GM18909 (cell line): ENCODE data around the gene COX6A1.
"Not testable (repeated sequence)": the region's sequence is repeated elsewhere in the genome, so short reads cannot be mapped to it uniquely, and the experiment has no call there.

ENCODE experiments used
- ATAC-seq: cut with Tn5 transposase; IDR thresholded peaks from one replicate; pipeline ENCODE4 v1.9.1; 2021; ENCODE audit warnings: mild to moderate bottlenecking; ENCODE audit not compliant: unreplicated experiment, poor library complexity

COX6A1 gene

DNA sequence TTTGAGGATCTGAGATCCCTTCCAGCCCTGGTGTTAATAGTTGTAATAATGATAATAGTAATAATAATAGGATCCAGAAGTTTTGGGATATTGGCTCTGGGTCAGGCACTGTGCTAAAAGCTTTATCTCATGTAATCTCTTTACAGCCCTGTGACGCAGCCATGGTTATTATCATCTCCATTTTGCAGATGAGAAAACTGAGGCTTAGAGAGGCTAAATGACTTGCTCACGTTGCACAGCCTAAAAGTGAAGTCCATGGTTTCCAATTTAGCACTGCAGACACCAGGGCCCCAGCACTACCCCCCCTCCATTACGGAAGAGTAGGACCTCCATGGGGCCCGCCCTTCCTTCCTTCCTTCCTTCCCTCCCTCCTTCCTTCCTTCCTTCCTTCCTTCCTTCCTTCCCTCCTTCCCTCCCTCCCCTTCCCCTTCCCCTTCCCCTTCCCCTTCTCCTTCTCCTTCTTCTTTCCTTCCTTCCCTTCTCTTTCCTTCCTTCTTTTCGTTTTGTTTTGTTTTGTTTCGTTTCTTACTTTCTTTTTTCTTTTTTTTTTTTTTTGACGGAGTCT lies 14.9 kb upstream of the COX6A1 start:
- no peak for ATAC-seq

DNA sequence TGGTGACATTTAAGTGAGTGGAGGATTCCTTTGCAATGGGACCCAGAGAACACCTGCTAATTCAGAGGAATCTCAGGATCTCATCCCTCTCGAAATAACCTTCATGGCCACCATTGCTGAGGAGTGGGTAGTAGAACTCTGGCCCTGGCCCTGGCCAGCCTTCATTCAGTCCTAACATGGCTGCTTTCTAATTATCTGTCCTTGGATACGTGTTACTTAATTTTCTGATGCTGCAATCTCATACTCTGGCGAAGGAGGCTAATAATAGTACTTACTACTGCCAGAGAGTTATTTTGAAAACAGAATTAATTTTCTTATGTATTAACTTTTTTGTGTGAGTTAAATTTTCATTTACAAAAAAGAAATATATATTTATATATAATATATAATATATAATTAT lies 12.1 kb upstream of the COX6A1 start:
- ATAC-seq = no peak

DNA sequence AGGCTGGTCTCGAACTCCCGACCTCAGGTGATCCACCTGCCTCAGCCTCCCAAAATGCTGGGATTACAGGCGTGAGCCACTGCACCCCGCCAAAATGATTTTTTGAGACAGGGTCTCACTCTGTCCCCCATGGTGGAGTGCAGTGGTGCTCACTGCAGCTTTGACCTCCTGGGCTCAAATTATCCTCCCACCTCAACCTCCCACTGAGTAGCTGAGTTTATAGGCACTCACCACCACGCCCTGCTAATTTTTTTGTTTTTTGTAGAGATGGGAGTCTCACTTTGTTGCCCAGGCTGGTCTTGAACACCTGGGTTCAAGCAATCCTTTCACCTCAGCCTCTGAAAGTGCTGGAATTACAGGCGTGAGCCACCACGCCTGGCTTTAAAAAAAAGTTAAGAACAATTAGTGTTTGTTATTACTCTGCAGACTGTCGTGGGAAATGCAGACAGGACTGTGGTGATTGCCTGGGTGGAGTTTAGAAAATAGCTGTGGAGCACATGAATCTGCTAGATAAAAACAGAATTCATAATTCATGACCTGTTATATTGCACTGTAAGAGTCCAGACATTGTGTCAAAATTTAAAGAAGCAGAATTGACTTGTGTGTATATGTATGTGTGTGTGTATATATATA lies 9.2 kb upstream of the COX6A1 start:
- no peak for ATAC-seq

DNA sequence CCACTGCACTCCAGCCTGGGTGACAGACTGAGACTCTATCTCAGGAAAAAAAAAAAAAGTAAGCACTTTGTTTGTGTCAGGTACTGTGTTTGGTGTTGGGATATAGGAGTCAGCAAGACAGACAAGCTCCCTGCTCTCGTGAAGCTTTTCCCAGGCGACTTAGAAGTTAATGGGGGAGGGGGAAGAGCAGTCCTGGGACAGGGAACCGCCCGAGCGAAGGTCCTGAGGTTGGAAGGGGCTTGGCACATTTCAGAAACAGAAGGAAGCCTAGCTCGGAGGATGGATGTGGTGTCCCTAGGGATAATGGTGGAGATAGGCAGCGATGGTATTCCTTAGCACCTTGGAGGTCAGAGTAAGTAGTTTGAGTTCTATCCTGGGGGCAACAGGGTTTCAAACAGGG lies 8.5 kb upstream of the COX6A1 start:
- no peak for ATAC-seq

DNA sequence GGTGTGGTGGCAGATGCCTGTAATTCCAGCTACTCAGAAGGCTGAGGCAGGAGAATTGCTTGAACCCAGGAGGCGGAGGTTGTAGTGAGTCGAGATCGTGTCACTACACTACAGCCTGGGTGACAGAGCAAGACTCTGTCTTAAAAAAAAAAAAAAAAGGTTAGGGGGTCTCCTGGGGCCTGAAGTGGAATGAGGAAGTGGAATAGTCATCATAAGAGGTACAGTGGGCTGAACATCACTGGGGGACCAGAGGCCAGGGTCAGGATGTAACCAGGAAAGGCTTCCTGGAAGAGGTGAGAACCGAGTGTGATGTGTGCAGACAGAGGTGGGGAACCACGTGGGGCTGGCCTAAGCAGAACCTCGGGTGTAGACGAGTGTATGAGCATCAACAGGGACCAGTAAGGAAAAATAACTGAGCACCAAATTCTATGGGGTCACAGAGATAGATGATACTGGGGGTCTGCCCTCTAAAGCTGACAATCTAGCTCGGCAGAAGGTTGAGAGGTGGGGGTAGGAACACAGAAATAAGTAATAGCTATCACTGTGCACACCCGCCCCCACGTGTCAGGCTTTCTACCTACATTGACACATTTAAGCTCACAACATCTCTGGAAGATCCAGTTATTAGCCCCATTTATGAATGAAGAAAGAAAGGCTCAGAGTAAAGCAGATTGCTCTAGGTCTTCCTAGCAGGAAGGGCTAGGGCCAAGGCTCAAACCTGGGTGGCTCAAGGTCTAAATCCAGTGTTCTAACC lies 5.0 kb upstream of the COX6A1 start:
- no peak for ATAC-seq

DNA sequence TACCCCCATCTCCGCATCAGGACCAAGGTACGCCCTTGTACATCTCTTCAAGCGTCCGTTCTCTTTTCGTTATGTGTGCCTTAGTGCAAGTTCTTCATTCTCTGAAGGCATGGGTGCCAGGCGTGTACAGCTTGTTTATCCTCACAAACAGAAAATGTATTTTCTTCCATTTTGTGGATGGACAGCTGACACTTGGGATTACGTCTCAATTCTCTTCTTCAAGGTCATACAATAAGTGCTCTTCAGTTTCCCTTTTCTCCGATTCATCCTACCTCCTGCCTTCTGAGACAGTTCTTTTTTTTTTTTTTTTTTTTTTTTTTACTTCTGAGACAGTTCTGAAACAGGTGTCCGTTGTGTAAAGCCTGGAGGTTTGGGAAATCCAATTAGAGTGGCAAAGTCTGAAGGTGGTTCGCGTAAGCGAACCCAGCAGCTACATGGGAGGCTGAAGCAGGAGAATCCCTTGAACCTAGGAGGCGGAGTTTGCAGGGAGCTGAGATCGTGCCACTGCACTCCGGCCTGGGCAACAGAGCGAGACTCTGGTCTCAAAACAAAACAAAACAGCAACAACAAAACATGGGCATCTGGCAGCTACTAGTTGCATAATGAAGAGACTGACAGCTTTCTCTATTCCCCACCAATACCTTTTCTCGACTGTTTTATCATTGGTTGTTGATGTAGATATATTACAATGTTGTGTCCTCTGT lies 734 bp downstream of the COX6A1 start:
- no peak for ATAC-seq

DNA sequence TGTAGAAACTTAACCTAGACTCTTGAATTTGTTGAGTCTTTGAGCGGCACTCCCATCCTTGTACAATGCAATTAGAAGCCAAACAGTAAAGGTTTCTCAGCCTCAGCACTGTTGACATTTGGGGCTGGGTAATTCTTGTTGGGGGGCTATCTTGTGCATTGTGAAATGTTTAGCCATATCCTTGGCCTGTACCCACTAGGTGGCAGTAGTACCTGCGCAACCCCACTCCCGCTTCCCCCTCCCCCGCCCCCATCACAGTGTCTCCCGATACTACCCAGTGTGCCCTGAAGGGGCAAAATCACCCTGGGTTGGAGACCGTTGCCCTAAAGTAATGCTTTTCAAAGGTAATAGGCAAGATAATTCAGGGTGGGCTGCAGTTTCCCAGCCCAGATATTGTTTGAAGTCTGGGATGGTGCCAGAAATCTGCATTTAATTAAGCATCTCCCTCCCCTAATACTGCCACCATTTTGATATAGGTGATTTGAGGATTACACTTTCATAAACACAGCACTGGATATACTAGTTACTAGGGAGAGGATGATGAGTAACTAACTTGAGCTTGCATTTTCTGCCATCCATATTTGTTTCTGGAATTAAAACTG lies 1.8 kb downstream of the COX6A1 start:
- no peak for ATAC-seq

DNA sequence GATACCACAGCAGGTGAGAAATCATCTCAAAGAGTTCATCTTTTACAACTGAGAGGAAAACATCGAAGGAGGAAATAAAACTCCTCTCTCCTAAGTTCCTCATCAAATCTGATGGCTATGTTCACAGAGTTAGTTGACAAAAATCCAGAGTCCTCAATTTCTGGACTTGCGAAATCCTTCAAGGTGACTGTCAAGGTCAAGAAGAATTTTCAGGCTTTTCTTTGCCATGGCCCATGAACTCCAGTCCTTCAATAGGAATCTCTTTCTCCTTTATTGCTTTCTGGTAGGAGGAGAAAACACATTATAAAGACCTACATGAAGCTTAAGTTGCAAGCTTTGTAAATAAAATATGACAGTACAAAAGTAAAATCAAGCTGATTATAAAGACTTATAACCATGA lies 6.8 kb downstream of the COX6A1 start:
- ATAC-seq = no peak

DNA sequence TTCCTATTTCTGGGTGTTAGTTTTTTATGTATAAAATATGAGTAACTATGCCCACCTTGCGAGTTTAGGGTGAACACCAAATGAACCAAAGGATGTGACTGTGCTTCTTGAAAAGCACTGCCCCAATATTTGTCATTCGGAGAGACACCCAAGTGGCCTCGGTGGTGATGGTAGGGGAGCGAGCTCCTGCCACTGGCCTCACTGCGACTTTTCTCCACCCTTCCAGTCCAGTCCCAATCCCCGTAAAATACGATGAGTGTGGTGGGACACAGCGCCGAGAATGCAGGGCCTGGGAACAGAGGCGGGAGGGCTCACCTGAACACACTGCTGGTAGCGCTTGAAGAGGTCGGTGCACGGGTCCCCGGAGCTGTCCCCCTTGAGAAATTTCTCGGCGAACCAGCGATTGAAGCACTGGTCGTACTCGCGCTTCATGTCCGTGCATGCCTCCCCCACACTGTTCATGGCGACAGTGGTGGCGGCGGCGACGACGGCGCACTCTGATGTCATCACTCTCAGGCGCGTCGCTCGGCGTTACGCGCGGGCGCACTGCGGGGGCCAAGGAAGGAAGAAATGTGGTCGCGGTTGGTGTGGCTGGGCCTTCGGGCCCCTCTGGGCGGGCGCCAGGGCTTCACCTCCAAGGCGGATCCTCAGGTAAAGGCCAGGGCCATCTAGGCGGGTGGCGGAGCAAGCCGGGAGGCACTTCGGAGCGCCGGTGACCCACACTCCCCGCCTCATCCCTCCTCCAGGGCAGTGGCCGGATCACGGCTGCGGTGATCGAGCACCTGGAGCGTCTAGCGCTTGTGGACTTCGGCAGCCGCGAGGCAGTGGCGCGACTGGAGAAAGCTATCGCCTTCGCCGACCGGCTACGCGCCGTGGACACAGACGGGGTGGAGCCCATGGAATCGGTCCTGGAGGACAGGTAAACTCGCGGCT lies 8.3 kb downstream of the COX6A1 start, which contains the start of the genes GATC and TRIAP1:
GATC (plus strand) TSS at position 534 of the 933 bp plus-strand sequence; CDS start at position 571, 37 bp downstream.
TRIAP1 (minus strand) TSS at position 474 of the 933 bp plus-strand sequence; CDS start at position 462, 12 bp downstream.
- peak; percentile 84 for ATAC-seq

DNA sequence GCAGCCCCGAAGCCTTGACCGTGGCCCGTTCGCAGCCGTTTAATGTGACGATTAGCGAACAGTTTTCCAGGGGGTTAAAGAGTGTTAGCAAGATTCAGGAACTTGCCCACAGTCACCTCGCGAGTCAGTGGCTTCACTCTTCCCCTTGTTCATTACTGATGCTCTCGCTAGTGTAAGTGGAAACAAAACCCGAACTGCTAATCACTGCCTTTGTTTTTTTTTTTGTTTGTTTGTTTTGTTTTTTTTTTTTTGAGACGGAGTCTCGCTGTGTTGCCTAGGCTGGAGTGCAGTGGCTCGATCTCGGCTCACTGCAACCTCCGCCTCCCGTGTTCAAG lies 8.9 kb downstream of the COX6A1 start:
- ATAC-seq = not testable (repeated sequence)

DNA sequence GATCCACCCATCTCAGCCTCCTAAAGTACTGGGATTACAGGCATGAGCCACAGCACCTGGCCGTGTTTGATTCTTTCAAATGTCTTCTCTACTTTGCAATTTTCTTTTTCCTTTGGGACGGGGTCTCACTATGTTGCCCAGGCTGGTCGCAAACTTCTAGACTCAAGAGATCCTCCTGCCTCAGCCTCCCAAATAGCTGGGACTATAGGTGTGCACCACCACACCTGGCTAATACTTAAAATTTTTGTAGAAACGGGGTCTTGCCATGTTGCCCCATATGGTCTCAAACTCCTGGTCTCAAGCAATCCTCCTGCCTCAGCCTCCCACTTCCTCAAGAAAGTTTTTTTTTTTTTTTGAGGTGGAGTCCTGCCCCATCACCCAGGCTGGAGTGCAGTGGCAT lies 10.1 kb downstream of the COX6A1 start:
- ATAC-seq = no peak

DNA sequence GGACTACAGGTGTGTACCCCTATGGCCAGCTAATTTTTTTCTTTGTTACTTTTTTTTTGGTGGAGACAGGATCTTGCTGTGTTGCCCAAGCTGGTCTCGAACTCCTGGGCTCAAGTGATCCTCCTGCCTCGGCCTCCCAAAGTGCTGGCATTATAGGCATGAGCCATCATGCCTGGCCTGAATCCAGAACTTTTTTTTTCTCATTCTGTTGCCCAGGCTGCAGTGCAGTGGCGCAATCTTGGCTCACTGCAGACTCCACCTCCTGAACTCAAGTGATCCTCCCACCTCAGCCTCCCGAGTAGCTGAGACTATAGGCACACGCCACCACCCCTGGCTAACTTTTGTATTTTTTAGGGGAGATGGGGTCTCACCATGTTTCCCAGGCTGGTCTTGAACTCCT lies 14.6 kb downstream of the COX6A1 start:
- ATAC-seq = not testable (repeated sequence)

DNA sequence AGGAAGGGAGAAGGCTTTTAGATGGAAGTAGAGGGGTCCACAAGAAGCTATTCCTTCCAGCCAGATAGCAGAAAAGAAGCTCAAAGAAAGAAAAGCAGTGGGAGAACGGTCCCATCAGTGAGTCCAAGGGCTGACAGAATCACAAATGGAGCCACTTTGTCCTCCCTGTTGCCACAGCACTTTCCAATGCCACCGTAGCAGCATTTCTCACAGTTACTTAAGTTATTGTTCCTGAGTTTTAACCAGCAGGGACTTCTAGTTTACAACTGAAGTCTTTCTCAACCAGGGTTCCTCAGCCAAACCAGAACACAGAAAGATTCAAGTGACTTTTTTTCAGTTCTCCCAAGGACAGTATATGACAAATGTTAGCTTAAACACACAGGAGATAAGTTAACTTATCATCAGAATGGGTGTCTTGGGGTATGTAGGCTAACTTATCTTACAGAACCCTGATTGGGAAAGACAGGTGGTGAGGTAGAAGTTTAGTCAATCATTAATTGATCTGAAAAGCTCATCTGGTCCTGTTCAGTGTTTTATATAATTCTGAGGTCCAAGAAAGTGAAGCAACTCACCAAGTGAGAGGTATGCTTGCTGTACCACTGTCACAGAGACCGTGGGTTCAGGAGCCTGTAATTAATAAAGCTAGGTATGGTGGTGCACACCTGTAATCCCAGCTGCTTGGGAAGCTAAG lies 15.3 kb downstream of the COX6A1 start:
- no peak for ATAC-seq

DNA sequence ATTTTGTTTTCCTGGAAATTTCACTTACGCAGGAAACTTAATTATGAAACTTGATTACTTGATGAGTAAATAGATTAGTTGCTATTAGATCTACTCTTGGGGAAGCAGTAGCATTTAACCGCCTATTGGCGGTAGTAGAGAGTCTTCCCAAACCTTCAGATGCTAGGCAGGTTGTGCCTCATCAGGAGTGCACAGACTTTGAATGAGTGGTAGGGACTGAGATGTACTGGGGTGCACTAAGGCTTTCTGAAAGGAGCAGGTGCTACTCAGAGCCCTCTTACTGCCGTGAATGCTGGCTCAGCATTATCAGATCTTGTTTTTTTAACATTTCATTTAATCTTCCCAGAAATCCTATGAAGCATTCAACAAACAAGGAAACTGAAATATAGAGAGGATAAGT lies 16.1 kb downstream of the COX6A1 start:
- ATAC-seq = no peak

DNA sequence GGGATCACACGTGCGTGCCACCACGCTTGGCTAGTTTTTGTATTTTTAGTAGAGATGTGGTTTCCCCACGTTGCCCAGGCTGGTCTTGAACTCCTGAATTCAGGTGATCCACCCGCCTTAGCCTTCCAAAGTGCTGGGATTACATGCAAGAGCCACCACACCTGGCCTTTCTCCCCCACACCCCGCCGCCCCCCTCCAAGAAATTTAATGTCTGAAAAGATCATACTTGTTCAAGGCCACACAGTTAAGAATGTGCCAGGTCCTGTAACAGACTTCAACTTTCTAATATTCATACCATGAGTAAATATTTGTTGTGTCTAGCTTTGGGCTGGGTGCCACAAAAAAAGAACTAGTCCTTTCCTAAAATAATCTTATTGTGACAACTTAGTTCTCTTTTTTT lies 17.4 kb downstream of the COX6A1 start:
- ATAC-seq = no peak

DNA sequence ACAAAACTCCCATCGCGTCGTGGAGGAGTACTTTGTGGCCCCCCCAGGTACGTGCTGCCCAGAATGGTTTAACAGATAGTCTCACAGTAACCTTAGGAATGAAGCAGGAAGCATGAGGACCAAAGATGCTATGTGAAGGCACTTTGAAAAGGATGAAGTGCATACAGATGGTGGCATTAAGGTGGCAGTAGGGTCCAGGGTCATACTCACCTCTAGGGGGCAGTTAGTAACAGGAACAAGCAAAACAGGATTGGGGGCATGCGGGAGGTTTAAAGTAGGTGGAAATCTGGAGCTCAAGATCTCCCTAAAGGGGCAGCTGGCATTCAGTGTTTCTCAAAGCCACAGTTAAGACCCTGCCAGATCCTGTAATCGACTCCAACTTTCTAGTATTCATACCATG lies 19.2 kb downstream of the COX6A1 start:
- no peak for ATAC-seq

DNA sequence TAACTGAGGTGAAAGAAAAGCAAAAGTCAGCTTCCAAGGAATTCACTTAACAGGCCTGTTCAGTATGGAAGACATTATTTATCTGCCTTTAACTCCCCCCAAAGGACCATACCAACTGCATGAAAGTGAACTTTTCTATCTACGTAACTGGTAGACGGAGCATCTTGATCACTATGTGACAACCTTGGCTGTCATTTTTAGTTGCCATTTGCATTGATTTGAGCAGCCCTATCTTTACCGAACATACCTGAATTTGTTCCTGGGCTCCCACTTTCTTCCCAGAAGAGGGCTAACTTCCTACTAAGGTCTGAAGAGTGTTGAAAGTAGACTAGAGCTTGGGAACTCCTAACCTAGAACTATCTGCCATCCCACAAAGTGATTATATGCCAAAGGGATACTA lies 22.2 kb downstream of the COX6A1 start:
- ATAC-seq = no peak

DNA sequence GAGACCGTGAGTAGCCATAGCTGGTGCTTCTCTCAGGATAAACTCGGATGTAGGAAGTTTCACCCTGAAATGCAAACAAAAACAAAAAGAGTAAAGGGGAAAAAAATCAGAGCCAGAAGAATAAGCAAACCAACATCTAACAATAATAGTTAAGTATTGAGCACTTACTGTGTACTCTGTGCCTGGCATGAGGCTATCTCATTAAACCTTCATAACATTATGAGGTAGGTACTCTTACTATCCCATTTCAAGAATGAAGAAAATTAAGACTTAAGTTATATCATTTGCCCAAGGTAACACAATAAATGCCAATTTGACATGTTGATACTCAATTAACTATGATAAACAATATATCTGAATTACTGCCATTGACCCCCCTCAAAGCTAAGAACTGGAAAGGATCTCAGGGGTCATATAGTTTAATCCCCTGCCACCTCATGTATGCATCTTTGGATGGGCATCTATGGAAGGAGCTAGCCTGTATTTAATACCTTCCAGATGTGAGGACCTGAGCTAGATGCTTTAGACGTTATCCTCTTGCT lies 24.3 kb downstream of the COX6A1 start:
- ATAC-seq = no peak

DNA sequence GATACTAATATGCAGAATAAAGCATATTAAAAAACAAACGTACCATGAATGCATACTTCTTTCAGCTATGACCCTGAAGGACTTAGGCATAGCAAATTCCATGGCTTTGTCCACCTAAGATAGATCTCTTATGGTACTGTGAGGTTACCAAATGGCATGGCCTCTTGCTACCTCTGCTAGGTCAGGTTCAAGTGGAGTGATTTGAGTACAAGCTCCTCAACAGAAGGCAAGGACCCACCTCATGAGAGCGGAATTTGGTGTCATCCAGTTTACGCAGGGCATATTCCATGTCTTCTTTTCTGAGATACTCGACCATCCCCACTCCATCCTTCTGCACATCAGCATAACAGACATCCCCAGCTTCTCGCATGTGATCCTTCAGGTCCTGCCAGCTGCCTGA lies 25.8 kb downstream of the COX6A1 start:
- no peak for ATAC-seq
